ENCODE measurements around the gene LY6G6D.

Gene LY6G6D

DNA sequence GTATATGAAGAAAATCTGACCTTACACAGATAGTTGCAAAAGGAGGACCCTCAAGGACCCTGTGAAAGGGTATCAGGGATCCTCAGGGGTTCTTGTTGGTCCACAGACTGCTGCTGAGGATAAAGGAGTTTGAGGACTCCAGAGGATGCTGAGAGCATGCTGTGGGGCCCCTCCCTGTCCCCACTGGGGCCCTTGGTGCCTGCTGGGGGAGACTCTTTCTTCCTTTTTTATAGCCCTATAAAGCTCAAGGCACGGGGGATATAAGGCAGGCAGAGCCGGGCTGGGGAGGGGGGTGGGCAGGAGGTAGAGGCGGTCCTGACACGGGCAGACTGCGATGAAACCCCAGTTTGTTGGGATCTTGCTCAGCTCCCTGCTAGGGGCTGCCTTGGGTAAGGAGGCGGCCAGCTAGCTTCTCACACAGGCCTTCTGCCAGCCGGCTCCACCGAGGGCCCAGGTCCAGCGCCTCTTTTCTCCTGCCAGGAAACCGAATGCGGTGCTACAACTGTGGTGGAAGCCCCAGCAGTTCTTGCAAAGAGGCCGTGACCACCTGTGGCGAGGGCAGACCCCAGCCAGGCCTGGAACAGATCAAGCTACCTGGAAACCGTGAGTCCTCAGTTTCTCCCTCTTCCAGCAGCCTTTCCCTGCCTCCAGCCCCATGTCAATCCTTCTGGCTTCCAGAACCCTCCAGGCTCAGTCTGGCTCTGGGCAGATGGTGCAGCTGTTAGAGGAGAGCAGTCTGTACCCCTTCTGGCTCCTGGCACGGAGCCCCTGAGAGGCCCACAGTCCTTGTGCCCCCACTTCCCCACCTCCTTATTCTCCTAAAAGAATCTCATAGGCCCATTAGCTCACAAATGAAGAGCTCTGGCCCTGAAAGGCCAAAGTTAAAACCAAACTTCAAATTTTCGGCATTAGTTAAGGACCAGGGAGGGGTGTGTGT, at the start of gene LY6G6D:
LY6G6D (plus strand) TSS at position 327 of the 937 bp plus-strand sequence; CDS start at position 335, 8 bp downstream.
- DNase-seq (ENCODE audit: low read depth in 2 of 2): no peak

GRCh38 chr6:31665501-31666336, 49.4 kb upstream of the LY6G6D start, which contains the start of gene CSNK2B:
Gene CSNK2B (plus strand): TSS chr6:31666080. CDS start chr6:31666832, 752 bp downstream.
- peak; percentile 94 to 96 for DNase-seq (ENCODE audit: low read depth in 2 of 2)

- no peak for DNase-seq (ENCODE audit: low read depth in 2 of 2)
Measured at GRCh38 chr6:31666337-31666965, 48.7 kb upstream of the LY6G6D start.

DNA sequence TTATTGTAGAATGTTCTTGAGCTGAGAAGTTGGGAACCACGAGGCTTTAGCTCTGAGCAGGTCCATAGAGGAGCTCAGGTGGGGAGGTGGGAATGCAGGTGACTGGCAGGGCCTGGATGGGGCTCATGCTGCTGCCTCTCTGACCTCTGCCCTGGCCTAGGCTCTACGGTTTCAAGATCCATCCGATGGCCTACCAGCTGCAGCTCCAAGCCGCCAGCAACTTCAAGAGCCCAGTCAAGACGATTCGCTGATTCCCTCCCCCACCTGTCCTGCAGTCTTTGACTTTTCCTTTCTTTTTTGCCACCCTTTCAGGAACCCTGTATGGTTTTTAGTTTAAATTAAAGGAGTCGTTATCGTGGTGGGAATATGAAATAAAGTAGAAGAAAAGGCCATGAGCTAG, 45.5 kb upstream of the LY6G6D start, which contains the start of gene LY6G5B:
LY6G5B (plus strand) TSS at position 301 of the 400 bp plus-strand sequence. CDS start 975 bp downstream, outside the sequence.
- no peak for DNase-seq (ENCODE audit: low read depth in 2 of 2)

DNA sequence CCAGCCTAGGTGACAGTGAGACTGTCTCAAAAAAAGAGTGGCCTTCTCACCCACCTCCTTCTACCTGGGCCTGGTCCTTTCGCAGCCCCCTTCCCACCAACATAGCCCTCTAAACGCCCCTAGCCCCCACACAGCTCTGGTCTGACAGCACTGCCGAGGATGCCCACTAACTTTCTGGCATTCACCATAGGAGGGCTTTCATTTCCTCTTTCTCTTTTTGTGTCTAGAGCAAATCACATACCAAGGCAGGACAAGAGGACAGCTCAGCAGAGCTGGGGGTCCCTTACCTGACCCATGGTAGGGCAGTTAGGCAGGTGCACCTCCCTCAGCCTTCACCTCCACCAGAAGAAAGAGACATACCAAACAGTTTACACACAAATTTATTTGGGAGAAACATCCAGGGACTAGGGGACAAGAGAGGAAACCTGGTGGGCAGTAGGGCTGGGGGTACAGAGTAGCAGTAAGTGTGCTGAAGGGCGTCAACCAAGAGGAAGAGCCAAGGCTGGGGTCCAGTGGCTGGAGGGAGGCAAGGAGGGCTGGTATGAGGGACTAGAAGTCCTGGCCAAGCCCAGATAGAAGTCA, 38.7 kb upstream of the LY6G6D start:
- DNase-seq (ENCODE audit: low read depth in 2 of 2): no peak

- no peak for DNase-seq (ENCODE audit: low read depth in 2 of 2)
Measured at GRCh38 chr6:31676904-31677303, 38.2 kb upstream of the LY6G6D start.

GRCh38 chr6:31677955-31678354, 37.2 kb upstream of the LY6G6D start:
- DNase-seq (ENCODE audit: low read depth in 2 of 2): no peak

- DNase-seq (ENCODE audit: low read depth in 2 of 2): peak; percentile 44 to 52
Measured at GRCh38 chr6:31680226-31681134, 34.7 kb upstream of the LY6G6D start, which contains the start of gene LY6G5C. Gene LY6G5C (minus strand): TSS chr6:31681067. CDS start chr6:31680373, 694 bp downstream.

DNA sequence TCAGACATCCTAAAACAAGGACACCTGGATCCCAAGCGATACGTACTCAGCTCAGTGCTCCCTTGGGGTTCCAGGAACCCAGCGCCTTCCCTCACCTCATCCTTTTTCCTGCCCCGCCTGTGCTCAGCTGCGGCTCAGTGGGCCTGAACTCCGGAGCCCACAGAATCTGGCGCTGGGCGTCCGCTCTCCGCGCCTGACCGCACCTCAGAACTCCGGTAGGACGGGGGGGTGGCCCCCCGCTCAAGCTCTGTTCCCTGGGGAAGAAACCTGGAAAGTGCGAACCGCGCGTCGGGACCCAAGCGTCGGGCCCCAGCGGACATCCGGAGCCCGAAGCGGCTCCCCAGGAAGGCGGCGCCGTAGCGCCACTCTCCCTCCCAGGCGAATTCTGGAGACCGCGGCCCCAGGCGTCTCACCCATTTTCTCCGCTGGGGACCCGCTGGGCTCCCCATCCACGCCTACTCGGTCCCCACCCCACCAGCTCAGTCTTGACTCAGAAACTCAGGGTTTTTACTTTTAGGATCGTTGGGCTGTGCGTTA, 33.9 kb upstream of the LY6G6D start:
- peak; percentile 17 to 37 for DNase-seq (ENCODE audit: low read depth in 2 of 2)

DNA sequence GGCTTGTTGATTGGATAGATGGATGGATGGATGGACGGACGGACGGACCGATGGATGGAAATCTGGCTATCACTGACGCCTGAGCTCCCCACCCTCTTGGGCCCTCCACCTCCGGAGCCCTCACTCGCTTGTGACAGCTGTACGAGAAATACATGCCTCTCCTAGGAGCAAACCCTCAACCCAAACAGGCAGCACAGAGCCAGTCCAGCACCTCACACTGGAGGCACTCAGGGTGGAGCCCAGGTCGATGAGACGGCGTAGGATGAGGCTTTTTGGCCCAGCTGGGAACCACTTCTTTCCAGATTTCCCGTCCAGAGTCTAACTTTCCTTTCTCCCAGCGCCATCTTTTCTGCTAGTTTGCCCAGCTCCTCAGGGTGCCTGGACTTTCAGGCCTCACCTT, 31.6 kb upstream of the LY6G6D start:
- DNase-seq (ENCODE audit: low read depth in 2 of 2): no peak

- DNase-seq (ENCODE audit: low read depth in 2 of 2): no peak
Measured at GRCh38 chr6:31686483-31686882, 28.7 kb upstream of the LY6G6D start.

DNA sequence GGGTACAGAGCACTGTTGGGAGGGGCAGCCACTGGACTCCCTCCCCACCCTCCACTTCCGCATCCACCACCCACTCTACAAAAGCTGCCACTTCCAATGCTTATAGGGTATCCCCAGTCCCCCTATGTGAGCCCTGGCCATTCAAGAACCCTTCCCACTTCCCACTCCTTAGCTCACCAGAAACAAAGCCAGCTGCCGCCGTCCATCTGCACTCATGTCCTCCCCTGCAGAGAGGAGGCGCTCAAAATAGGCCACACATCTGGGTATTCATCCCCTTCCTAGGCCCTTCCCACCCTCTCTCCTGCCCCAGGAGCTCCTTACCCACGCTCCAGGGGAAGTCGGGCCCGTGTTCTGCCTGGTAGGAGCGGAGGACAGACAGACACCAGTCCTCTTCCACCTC, 27.8 kb upstream of the LY6G6D start:
- no peak for DNase-seq (ENCODE audit: low read depth in 2 of 2)

DNA sequence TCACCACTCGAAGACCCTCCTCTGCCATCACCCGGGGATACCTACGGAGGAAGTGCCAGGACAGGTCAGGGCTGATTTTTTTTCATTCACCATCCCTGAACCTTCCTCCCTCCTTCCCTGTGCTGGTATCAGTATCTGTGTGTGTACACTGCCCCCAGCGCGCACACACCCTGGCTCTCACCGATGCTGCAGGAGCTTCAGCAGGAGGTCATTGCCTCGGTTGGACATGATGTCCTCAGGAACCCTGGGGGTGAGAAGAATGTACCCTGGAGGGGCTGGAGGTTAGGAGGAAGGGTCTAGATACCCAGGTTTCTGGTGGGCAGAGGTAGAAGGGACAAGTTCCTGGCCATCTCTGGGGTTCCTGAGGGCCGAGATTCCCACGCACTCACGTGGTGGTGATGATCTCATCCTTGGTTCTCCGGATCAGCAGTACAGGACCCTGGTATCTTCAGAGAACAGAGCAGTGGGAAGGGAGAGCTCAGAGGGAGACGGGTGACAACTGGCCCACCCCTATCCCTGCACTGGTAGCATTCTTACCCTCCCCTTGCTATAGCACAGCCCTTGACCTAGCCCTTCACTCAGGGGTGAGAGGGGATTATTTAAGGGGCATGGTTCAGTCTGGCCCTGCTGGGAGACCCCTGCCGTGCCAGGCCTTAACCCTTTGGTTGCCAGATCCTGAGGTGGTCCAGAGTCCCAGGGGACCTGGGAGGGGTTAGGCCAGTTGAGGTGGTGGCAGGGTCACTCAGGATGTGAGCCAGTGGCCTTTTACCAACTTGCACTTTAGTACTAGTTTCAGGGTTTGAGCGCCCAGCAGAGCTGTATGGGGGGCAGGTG, 27.1 kb upstream of the LY6G6D start:
- DNase-seq (ENCODE audit: low read depth in 2 of 2): no peak

- no peak for DNase-seq (ENCODE audit: low read depth in 2 of 2)
Measured at GRCh38 chr6:31689249-31690110, 25.7 kb upstream of the LY6G6D start.

GRCh38 chr6:31690231-31691077, 24.7 kb upstream of the LY6G6D start:
- DNase-seq (ENCODE audit: low read depth in 2 of 2): no peak

GRCh38 chr6:31691078-31691463, 24.1 kb upstream of the LY6G6D start:
- no peak for DNase-seq (ENCODE audit: low read depth in 2 of 2)

DNA sequence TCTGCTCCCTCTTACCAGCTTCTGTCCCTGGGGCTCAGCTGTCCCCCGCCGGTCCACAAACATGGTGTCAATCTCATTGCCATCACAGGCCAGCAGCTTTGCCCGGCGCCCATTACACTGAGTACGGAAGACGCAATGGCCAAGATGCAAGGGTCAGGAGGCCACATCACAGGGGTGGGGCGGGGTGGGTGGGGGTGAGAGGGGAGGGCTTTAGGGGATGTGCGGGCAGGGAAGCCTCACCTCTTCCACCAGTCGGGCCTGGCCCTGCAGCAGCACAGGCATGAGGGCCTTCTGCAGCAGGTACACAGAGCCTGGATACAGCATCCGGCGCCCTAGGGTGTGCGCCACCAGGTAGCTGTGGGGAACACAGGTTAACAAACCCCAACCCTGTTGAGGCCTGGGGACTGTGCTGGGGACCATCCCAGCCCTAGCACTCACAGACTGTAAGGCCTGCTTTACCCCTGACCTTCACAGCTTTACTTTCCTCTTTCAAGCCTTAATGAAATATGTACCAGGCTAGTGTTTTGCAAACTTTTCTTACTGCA, 23.5 kb upstream of the LY6G6D start:
- no peak for DNase-seq (ENCODE audit: low read depth in 2 of 2)
